ENCODE results near the gene NCAN.

NCAN gene

DNA sequence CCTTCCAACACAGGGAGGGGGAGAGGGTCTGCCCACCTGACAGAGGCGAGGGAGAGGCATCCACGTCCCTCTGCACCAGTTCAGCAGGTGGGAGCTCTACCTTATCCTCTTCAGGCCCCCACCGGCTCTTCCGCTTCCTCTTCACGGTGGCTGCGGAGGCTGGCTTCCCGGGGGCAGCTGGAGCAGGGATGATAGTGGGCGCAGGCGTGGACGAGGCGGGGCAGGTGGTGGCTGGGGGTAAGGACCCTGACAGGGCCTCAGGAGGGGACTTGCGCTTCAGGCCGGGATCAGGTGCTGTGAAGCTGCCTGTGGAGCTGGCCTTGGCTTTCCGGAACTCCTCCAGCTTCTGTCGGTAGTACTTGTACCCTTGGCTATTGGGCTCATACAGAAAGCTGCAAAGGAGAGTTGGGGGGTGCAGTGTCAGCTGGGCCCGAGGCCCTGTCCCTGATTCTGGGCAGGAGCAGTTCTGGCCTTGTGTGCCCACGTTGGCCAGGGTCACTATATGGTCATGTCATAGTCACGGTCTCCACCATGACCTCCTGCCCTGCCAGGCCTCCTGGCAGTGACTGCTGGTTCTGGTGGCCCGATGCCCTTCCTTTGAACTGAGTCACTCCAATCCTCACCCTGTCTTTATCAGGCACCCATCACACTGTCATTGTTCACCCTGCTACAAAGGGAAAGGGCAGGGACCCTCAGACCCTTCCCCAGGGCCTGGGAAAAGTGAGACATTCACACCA lies 85.4 kb downstream of the NCAN start:
- Histone ChIP-seq H3F3A (ENCODE audit: insufficient read depth, low read length) (no peaks in the 10 kb centered on the region), H4K20me1 (ENCODE audit: insufficient read depth, low read length) (no peaks in the 10 kb centered on the region), H3K4me3 (ENCODE audit: low read depth, low read length, poor library complexity, severe bottlenecking) (no peak overlapping the region), H3K9me2 (ENCODE audit: low read depth, low read length) (no peaks in the 10 kb centered on the region), H3K9ac (ENCODE audit: low read length) (no peak overlapping the region), H3K4me2 (ENCODE audit: low read length) (no peak overlapping the region), H3K9me3 (ENCODE audit: low read length) (0 out of 2 replicates have a peak, but pooled peaks cover 4% of the 10 kb centered on the region), H3K27ac (ENCODE audit: low read depth, low read length, poor library complexity, severe bottlenecking) (no peak overlapping the region), H3K36me3 (ENCODE audit: insufficient read depth, low read length) (peaks cover 69% of the 10 kb centered on the region), H2AFZ (ENCODE audit: low read length) (no peak overlapping the region), H3K27me3 (ENCODE audit: insufficient read depth, low read length) (no peaks in the 10 kb centered on the region), H3K4me1 (ENCODE audit: insufficient read depth, low read length, severe bottlenecking) (no peaks in the 10 kb centered on the region), H3K79me2 (ENCODE audit: insufficient read depth, low read length) (no peaks in the 10 kb centered on the region)
- TF ChIP-seq, protein P1, sequence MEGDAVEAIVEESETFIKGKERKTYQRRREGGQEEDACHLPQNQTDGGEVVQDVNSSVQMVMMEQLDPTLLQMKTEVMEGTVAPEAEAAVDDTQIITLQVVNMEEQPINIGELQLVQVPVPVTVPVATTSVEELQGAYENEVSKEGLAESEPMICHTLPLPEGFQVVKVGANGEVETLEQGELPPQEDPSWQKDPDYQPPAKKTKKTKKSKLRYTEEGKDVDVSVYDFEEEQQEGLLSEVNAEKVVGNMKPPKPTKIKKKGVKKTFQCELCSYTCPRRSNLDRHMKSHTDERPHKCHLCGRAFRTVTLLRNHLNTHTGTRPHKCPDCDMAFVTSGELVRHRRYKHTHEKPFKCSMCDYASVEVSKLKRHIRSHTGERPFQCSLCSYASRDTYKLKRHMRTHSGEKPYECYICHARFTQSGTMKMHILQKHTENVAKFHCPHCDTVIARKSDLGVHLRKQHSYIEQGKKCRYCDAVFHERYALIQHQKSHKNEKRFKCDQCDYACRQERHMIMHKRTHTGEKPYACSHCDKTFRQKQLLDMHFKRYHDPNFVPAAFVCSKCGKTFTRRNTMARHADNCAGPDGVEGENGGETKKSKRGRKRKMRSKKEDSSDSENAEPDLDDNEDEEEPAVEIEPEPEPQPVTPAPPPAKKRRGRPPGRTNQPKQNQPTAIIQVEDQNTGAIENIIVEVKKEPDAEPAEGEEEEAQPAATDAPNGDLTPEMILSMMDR (IDR thresholded peaks at IDR 0.05; ENCODE audit: low read length) = no peak
- no peak for TF ChIP-seq EZH2 (IDR thresholded peaks at IDR 0.05; ENCODE audit: borderline replicate concordance, low read length)

DNA sequence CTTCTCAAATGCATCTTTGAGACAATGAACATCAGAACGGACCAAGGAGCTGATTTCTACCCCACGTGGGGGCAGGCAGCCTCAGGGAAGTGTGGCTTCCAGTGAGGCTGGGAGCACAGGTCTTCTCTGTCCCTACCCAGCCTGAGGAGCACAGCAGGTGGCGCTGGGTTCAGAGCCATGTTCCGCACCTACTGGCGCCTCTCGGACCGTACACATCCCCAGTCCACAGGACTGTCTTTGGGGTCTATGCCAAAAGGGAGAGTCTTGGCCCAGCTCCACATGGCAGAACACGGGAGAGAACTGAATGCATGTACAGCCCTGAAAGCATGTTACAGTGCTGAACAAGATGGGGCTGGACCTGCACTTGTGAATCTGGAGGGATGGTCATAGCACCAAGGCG lies 86.0 kb downstream of the NCAN start:
- Histone ChIP-seq H3K27me3 (ENCODE audit: insufficient read depth, low read length) (no peaks in the 10 kb centered on the region), H3K9me2 (ENCODE audit: low read depth, low read length) (no peaks in the 10 kb centered on the region), H2AFZ (ENCODE audit: low read length) (no peak overlapping the region), H3K27ac (ENCODE audit: low read depth, low read length, poor library complexity, severe bottlenecking) (no peak overlapping the region), H3K4me3 (ENCODE audit: low read depth, low read length, poor library complexity, severe bottlenecking) (no peak overlapping the region), H4K20me1 (ENCODE audit: insufficient read depth, low read length) (no peaks in the 10 kb centered on the region), H3K36me3 (ENCODE audit: insufficient read depth, low read length) (peaks cover 68% of the 10 kb centered on the region), H3K79me2 (ENCODE audit: insufficient read depth, low read length) (no peaks in the 10 kb centered on the region), H3K4me2 (ENCODE audit: low read length) (no peak overlapping the region), H3F3A (ENCODE audit: insufficient read depth, low read length) (no peaks in the 10 kb centered on the region), H3K9me3 (ENCODE audit: low read length) (0 out of 2 replicates have a peak, but pooled peaks cover 4% of the 10 kb centered on the region), H3K9ac (ENCODE audit: low read length) (no peak overlapping the region), H3K4me1 (ENCODE audit: insufficient read depth, low read length, severe bottlenecking) (no peaks in the 10 kb centered on the region)
- no peak for TF ChIP-seq EZH2 (IDR thresholded peaks at IDR 0.05; ENCODE audit: borderline replicate concordance, low read length)
- TF ChIP-seq, protein P1 (IDR thresholded peaks at IDR 0.05; ENCODE audit: low read length) = no peak

DNA sequence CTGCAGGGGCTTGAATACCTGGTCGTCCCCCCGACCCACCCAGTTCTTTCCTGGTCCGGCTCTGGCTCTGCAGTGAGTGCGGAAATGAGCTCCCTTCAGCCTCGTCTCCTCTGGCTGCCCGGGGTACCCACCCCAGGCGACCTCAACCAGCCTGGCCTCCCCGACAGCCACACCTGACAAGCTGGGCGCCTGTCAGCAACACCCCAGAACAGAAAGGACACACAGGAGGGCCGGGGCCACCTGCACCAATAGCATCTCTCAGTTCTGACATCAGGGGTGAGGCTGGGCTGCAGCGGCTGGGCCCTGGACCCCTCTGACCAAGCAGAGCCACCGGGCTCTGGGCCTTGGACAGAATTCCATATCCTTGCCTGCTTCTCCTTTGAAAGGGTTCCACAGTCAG lies 88.9 kb downstream of the NCAN start:
- H2AFZ ChIP-seq (ENCODE audit: low read length) = no peak overlapping the region
- H3K27ac ChIP-seq (ENCODE audit: low read depth, low read length, poor library complexity, severe bottlenecking) = no peak overlapping the region
- H3F3A ChIP-seq (ENCODE audit: insufficient read depth, low read length) = no peaks in the 10 kb centered on the region
- no peaks in the 10 kb centered on the region for H3K9me2 ChIP-seq (ENCODE audit: low read depth, low read length)
- no peak overlapping the region for H3K9ac ChIP-seq (ENCODE audit: low read length)
- no peaks in the 10 kb centered on the region for H3K79me2 ChIP-seq (ENCODE audit: insufficient read depth, low read length)
- no peak for TF ChIP-seq EZH2 (IDR thresholded peaks at IDR 0.05; ENCODE audit: borderline replicate concordance, low read length)
- TF ChIP-seq, protein P1 (IDR thresholded peaks at IDR 0.05; ENCODE audit: low read length) = no peak
- no peak overlapping the region for H3K4me3 ChIP-seq (ENCODE audit: low read depth, low read length, poor library complexity, severe bottlenecking)
- no peaks in the 10 kb centered on the region for H3K27me3 ChIP-seq (ENCODE audit: insufficient read depth, low read length)
- H3K4me2 ChIP-seq (ENCODE audit: low read length) = no peak overlapping the region
- H3K4me1 ChIP-seq (ENCODE audit: insufficient read depth, low read length, severe bottlenecking) = no peaks in the 10 kb centered on the region
- no peaks in the 10 kb centered on the region for H3K9me3 ChIP-seq (ENCODE audit: low read length)
- peaks cover 70% of the 10 kb centered on the region for H3K36me3 ChIP-seq (ENCODE audit: insufficient read depth, low read length)
- H4K20me1 ChIP-seq (ENCODE audit: insufficient read depth, low read length) = no peaks in the 10 kb centered on the region

All from OCI-LY1 (cell line).